Cerebellar cortex (tissue), 1 donor: Measurements from ENCODE around the gene ATN1.
"Not testable (repeated sequence)": the region's sequence is repeated elsewhere in the genome, so short reads cannot be mapped to it uniquely, and the experiment has no call there.

Source experiments
- DNase-seq: peaks from one replicate; pipeline ENCODE4 v3.0.0-alpha.2; 2015; ENCODE audit warnings: low spot score

The ATN1 gene, protein sequence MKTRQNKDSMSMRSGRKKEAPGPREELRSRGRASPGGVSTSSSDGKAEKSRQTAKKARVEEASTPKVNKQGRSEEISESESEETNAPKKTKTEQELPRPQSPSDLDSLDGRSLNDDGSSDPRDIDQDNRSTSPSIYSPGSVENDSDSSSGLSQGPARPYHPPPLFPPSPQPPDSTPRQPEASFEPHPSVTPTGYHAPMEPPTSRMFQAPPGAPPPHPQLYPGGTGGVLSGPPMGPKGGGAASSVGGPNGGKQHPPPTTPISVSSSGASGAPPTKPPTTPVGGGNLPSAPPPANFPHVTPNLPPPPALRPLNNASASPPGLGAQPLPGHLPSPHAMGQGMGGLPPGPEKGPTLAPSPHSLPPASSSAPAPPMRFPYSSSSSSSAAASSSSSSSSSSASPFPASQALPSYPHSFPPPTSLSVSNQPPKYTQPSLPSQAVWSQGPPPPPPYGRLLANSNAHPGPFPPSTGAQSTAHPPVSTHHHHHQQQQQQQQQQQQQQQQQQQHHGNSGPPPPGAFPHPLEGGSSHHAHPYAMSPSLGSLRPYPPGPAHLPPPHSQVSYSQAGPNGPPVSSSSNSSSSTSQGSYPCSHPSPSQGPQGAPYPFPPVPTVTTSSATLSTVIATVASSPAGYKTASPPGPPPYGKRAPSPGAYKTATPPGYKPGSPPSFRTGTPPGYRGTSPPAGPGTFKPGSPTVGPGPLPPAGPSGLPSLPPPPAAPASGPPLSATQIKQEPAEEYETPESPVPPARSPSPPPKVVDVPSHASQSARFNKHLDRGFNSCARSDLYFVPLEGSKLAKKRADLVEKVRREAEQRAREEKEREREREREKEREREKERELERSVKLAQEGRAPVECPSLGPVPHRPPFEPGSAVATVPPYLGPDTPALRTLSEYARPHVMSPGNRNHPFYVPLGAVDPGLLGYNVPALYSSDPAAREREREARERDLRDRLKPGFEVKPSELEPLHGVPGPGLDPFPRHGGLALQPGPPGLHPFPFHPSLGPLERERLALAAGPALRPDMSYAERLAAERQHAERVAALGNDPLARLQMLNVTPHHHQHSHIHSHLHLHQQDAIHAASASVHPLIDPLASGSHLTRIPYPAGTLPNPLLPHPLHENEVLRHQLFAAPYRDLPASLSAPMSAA (N-terminal part only)

DNA sequence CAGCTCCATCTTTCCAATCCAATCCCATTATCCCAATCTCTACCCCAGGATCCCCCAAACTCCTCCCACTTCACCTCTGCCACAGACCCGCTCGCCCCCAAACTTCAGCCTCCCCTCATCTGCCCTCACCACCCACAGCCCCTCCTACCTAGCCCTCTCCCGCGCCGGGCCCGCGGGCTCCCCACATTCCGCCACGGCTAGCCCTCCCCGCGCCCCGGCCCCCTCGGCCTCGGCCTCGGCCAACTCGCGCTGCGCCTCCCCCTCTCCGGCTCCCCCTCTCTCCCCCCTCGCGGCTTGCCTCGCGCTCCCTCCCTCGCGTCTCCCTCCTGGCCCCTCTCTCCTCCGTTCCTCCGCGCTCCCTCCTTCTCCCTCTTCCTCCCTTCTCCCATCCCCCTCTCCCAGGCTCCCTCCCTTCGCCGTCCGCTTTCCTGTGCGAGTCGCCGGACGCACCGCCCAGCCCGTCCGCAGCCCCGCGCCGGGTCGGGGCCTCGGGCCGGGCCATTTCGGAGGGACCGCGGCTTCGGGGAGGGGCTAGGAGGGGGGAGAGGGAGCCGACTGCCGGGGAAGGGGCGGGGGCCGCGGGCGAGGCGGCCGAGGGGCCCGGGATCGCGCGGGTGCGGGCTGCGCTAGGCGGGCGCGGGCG lies at the start of gene ATN1:
ATN1 (plus strand) TSS at position 581 of the 643 bp plus-strand sequence. CDS start 6,043 bp downstream, outside the sequence.
- DNase-seq = peak; percentile 81

DNA sequence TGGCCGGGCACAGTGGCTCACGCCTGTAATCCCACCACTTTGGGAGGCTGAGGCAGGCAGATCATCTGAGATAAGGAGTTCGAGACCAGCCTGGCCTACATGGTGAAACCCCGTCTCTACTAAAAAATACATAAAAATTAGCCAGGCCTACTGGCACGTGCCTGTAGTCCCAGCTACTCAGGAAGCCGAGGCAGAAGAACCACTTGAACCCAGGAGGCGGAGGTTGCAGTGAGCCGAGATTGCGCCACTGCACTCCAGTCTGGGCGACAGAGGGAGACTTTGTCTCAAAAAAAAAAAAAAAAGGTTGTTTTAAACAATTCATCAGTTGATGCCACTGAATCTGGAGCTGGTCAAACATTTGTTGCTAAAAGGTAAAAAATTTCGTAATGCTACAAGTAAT lies 47.9 kb upstream of the ATN1 start:
- not testable (repeated sequence) for DNase-seq

DNA sequence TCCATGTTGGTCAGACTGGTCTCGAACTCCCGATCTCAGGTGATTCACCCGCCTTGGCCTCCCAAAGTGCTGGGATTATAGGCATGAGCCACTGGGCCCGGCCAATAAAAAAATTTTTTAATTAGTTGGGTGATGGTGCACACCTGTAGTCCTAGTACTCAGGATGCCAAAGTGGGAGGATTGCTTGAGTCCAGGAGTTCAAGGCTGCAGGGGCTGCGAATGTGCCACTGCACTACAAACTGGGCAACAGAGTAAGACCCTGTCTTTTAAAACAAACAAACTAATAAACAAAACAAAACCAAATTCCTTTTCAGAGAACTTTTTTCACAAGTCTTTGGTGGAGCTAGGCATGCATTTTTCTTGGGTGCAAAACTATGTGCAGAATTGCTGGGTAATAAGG lies 44.5 kb upstream of the ATN1 start:
- no peak for DNase-seq

DNA sequence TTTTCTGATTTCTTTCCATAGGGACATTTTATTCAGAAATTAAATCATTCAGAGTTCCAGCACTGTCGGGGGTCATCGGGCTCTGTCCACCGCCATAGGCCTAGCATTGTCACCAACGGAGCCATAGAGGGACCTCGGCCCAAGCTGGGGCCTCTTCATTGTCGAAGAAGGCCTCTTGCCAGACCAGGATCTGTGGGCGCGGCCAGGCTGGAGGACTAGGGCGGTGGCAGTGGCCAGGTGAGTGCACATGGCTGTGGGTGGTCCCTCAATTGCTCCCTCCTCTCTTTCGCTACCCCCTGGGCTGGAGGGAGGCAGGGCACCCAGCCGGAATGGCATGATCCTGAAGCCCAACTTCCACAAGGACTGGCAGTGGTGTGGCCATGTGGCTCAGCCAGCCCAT lies 44.1 kb upstream of the ATN1 start:
- no peak for DNase-seq

DNA sequence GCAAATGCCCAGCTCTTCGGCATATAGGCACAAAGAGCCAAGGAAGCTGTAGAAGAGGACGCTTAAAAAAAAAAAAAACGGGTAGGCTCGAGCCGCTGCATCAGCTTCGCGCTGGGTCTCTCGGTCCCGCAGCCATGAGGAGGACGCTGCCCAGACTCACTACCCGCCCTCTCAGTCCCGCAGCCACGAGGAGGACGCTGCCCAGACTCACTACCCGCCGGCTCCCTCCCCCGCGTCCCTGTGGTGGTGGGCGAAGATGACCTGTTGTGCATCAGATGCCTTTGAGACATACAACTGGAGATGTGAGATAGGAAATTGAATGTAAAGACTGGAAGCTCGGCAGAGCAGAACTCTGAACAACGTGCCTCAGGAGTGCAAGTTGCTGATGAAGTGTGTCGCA lies 43.2 kb upstream of the ATN1 start:
- no peak for DNase-seq

DNA sequence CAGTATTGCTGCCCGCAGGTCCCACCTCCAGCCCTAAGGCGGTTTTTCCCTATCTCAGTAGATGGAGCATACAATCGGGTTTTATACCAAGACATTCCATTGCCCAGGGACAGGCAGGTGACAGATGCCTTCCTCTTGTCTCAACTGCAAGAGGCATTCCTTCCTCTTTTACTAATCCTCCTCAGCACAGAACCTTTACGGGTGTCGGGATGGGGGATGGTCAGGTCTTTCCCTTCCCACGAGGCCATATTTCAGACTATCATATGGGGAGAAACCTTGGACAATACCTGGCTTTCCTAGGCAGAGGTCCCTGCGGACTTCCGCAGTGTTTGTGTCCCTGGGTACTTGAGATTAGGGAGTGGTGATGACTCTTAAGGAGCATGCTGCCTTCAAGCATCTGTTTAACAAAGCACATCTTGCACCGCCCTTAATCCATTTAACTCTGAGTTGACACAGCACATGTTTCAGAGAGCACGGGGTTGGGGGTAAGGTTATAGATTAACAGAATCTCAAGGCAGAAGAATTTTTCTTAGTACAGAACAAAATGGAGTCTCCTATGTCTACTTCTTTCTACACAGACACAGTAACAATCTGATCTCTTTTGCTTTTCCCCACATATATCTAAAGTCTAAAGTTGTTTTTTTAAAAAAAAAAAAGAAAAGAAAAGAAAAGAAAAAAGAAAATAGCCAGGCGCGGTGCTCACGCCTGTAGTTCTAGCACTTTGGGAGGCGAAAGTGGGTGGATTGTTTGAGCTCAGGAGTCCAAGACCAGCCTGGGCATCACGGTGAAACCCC lies 41.4 kb upstream of the ATN1 start:
- DNase-seq = not testable (repeated sequence)

DNA sequence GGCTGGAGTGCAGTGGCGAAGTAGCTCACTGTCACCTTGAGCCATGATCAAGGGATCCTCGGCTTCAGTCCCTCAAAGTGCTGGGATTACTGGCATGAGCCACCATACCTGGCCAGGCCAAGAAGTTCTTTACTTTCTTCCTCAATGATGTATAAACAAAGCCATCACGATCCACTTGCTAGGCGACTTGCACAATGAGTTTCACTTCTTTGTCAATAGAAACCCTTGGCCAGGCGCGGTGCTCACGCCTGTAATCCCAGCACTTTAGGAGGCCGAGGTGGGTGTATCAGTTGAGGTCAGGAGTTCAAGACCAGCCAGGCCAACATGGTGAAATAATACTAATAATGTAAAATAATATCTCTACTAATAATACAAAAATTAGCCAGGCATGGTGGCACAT lies 40.3 kb upstream of the ATN1 start:
- no peak for DNase-seq

DNA sequence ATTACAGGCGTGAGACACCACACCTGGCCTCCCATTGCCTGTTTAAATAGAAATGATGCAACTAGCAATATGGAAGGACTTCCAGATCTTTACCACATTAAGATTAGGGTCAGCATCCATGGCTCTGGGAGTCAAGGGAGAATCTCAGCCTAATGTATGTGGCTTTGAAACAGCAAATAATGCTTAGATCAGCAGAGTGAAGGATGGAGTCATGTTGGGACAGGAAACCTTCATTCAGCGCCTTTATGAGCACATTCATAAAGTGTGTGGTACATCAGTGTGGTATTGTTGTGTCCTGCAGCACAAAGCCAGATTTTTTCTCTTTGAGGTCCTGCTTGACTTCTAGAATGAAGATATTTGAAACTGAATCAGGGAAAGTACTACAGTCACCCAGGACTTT lies 39.4 kb upstream of the ATN1 start:
- no peak for DNase-seq

DNA sequence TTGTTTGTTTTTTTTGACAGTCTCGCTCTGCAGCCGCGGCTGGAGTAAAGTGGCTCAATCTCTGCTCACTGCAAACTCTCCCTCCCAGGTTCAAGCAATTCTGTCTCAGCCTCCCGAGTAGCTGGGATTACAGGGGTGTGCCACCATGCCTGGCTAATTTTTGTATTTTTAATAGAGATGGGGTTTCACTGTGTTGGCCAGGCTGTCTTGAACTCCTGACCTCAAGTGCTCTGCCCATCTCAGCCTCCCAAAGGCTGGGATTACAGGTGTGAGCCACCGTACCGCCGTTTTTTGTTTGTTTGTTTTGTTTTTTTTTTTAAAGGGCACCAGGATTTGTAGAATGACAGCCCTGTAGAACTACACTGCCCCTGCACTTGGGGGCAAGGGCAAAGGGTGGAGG lies 39.0 kb upstream of the ATN1 start:
- not testable (repeated sequence) for DNase-seq

DNA sequence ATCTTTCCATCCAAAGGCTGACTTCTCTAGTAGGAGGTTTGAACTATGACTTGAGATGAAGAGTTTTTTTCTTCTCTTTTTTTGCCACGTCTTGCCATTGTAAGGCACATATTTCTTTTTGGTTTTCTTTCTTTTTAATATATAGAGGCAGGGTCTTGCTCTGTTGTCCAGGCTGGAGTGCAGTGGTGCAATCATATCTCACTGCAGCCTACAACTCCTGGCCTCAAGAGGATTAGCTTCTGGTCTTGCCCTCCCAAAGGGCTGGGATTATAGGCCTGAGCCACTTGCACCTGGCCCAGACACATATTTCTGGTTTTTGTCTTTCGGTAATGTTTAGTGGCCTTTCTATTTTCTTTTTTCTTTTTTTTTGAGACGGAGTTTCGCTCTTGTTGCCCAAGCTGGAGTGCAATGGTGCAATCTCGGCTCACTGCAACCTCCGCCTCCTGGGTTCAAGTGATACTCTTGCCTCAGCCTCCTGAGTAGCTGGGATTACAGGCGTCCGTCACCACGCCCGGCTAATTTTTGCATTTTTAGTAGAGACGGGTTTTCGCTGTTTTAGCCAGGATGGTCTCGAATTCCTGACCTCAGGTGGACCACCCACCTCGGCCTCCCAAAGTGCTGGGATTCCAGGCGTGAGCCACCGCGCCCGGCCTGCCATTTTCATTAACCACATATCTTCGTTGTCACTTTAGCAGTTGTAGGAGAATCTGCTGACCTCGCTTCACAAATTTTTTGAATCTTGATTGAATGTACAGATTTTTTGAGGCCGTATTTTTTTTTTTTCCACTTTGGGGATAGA lies 37.8 kb upstream of the ATN1 start:
- DNase-seq = not testable (repeated sequence)

DNA sequence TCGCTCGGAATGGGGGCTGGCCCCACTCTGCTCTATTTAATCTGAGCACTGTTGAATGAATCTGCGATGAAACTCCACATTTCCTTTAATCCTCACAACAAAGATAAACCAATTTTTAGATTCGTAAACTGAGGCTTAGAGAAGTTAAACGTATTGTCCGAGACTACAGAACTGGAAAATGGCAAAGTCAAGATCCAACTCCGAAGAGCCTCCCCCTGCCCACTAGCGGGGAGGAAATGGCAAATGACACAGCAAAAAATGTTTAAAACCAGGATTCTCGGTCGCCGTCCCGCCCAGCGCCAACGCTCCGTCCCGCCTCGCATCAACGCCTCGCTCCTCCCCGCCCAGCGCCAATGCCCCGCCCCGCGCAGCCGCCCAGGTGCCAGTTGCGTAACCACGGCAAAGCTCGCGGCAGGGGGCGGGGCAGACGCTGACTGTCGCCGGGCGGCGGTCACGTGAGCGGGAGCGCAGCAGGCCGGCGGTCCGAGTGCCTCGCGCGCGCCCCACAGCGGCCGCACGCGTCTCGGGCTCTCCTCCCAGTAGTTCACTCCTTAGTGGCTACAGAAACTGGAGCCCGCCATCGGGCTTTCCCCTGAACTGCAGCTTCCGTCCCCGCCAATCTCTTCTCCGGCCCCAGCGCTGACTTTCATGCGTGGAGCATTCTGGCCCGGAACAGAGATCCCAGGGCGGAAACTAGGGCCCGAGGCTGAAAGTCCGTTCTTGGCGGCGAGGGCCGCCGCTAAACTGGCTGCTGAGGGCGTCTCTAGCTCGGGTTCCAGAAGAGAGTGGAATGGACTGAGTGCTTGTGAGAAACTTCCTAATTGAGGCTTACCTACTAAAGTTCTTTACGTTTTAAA lies 36.7 kb upstream of the ATN1 start:
- peak; percentile 95 for DNase-seq

DNA sequence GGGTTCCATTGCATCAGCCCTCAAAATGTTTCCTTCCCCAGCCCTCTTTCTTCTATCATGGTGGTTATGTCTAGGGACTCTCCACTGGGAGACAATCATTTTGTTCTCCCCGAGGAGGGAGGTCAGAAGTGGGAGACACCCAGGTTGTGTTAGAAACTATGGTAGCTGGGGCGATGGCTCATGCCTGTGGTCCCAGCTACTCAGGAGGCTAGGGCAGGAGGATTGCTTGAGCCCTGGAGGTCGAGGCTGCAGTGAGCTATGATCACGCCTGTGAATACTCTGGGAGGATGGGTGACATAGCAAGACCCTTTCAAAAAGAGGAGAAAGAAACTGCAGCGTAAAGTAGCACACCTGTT lies 36.1 kb upstream of the ATN1 start:
- no peak for DNase-seq

DNA sequence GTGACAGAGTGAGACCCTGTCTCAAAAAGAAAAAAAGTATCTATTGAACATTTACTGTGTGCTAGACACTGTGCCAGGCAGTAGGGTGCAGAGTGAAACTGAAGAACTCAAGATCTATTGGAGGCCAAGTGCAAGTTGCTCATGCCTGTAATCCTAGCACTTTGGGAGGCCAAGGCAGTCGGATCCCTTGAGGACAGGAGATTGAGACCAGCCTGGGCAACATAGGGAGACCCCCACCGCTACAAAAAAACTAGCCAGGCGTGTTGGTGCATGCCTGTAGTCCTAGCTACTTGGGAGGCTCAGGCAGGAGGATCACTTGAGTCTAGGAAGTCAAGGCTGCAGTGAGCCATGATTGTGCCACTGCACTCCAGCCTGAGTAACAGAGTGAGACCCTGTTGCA lies 35.1 kb upstream of the ATN1 start:
- DNase-seq = not testable (repeated sequence)

DNA sequence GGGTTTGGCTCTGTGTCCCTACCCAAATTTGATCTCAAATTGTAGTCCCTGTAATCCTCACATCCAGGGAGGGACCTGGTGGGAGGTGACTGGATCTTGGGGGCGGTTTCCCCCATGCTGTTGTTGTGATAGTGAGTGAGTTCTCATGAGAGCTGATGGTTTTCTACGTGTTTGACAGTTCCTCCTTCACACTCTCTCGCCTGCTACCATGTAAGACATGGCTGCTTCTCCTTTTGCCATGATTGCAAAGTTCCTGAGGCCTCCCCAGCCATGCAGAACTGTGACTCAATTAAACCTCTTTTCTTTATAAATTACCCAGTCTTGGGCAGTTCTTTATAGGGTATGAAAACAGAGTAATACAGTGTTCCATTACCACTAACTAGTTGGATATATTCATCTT lies 33.4 kb upstream of the ATN1 start:
- no peak for DNase-seq

DNA sequence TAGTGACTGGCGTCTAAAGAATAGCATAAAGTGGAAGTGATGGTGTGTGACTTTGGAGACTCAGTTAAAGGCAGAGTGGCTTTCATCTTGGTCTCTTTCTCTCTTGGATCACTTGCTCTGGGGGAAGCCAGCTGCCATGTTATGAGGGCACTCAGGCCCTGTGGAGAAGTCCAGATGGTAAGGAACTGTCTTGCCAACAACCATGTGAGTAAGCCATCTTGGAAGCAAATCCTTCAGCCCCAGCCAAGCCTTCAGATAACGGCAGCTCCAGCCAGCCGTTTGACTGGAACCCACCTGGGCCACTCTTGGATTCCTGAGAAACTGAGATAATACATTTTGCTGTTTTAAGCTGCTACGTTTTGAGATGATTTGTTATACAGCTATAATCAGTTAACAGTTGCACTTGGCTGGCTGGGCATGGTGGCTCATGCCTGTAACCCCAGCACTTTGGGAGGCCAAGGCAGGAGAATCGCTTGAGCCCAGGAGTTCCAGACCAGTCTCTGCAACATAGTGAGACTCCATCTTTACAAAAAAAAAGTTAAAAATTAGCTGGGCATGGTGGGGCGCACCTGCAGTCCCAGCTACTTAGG lies 30.8 kb upstream of the ATN1 start:
- peak; percentile 94 for DNase-seq

DNA sequence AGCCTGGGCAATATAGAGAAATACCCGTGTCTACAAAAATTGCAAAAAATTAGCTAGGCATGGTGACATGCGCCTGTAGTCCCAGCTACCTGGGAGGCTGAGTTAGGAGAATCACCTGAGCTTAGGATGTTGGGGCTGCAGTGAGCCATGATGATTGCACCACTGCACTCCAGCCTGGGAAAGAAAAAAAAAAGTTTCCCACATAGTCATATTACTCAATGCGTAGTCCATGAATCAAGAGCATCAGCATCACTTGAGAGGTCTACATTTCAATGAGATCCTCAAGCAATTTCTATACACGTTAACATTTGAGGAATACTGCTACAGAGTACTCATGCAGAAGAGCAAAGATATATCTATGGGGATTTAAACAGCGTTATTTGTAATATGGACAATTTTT lies 28.3 kb upstream of the ATN1 start:
- no peak for DNase-seq

DNA sequence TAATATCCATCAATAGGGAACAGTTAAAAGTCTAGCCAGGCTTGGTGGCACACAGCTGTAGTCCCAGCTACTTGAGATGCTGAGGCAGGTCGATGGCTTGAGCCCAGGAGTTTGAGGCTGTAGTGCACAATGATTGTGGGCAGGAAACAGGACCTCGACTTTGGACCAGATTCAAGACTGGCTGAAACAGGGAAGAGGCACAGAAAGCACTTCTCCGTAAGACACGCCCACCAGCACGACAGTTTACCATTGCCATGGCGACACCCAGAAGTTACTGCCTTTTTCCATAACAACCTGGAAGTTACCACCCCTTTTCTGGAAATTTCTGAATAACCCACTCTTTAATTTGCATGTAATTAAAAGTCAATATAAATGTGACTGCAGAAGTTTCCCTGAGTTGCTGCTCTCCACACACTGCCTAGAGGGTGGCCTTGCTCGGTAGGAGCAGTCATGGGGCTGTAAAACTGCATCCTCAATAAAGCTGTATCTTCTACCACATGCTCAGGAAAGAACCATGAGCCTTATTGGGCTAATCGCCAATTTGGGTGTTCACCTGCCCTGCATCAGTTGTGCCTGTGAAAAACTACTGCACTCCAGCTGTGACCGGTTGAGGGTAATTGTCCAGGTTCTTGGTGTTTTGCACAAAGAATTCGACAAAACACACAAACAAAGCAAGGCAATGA lies 27.8 kb upstream of the ATN1 start:
- DNase-seq = peak; percentile 41

DNA sequence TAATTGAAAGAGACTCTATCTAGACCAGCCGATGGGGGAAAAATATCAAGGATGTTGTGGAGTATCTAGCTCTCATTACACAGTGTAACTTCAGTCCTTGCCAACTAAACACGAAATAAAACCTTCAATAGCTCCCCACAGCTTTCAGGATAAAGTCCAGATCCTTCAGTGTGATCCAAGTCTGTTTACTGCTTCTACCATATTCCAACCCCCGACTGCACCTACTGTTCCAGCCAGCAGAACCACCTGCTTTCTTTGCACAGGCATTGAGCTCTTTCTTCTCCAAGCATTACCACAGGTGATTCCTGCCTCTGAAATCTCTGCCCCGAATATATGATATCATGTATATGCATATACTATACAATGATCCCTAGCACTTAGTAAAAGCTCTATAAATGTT lies 25.3 kb upstream of the ATN1 start:
- peak; percentile 76 for DNase-seq

DNA sequence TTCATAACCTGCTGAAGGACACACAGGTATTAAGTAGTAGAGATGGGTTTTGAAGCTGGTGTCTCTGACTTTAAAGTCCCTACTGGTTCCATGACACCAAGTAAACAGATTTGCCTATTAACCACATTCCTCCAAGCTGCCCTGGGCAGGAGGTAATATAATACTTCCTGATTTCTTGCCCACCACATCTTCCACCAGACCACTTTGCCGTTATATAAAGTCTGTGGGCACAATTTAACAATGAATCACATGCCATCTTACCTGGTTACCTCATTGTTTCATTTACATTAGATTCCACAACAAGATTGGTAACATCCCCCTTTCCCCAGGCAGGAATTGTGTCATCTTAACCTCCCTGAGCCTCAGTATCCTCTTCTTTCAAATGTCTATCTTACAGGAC lies 24.0 kb upstream of the ATN1 start:
- DNase-seq = no peak
